GM12878 (cell line): ENCODE results near the gene MRPL21. TPM values are rescaled to one million over a fixed set of nuclear protein-coding genes. Genes with fewer than 3 reads are reported as not detected.

ENCODE experiments used
- ATAC-seq: fragments of 200-7000 bp; cut with Tn5 transposase; 3 replicates; pipeline ENCODE4 v1.9.1; 2020; ENCODE audit warnings: mild to moderate bottlenecking, moderate library complexity
- BruUV-seq: library from RNA; stranded (reverse); fragments of 400-500 nt; replicated peaks from 2 replicates; lab custom pipeline; 2021; lab: Mats Ljungman, UMichigan
- CTCF ChIA-PET: fragments of 300-600 bp; sonication (Branson Sonifier 250); formaldehyde crosslinking; extraction: SDS; loops from one replicate; lab custom pipeline; 2021; ENCODE audit warnings: inconsistent platforms; lab: Yijun Ruan, JAX
- POLR2A ChIA-PET: fragments of 350-600 bp; formaldehyde crosslinking; extraction: SDS; loops from one replicate; lab custom pipeline; 2021; ENCODE audit warnings: inconsistent platforms; lab: Charles Lee
- RAD21 ChIA-PET: fragments of 300-600 bp; sonication (Branson Sonifier 250); formaldehyde crosslinking; loops from one replicate; lab custom pipeline; 2023; ENCODE audit warnings: antibody characterized with exemption; ENCODE audit not compliant: unreplicated experiment; lab: Charles Lee
- SMC1A ChIA-PET: fragments of 300-600 bp; sonication (Branson Sonifier 250); formaldehyde crosslinking; loops from one replicate; lab custom pipeline; 2023; ENCODE audit not compliant: unreplicated experiment, uncharacterized antibody; lab: Charles Lee
- DNase-seq: peaks from one replicate; pipeline ENCODE4 v3.0.0-alpha.2; 2011; ENCODE audit warnings: low read depth, low spot score
- FAIRE-seq: peaks from 3 replicates; lab custom pipeline; 2011; peaks lifted over from hg19 to GRCh38; lab: Jason Lieb, UNC
- H2AFZ ChIP-seq: 2 replicates; pipeline ENCODE4 v1.6.0; 2011; ENCODE audit warnings: low read depth, low read length, control low read depth; ENCODE audit not compliant: control insufficient read depth
- H3K27ac ChIP-seq: 2 replicates; pipeline ENCODE4 v1.5.1; 2011; ENCODE audit warnings: control low read depth; ENCODE audit not compliant: control insufficient read depth, insufficient read depth
- H3K27me3 ChIP-seq, 2 experiments: replicated peaks in 1 of 2; 2 replicates each; pipeline versions ENCODE4 v1.6.0 to v1.6.1; 2011; ENCODE audit warnings: low read length in 1 of 2; ENCODE audit not compliant: control insufficient read depth in 2 of 2, insufficient read depth in 2 of 2
- H3K36me3 ChIP-seq, 2 experiments: 2 replicates each; pipeline ENCODE4 v1.5.1; 2011; ENCODE audit warnings: low read length in 1 of 2; ENCODE audit not compliant: control insufficient read depth in 2 of 2, insufficient read depth in 2 of 2
- H3K4me1 ChIP-seq: 2 replicates; pipeline ENCODE4 v1.6.1; 2011; ENCODE audit warnings: mild to moderate bottlenecking, low read length, moderate library complexity, mixed read lengths; ENCODE audit not compliant: control insufficient read depth, insufficient read depth
- H3K4me2 ChIP-seq: 2 replicates; pipeline ENCODE4 v1.6.0; 2011; ENCODE audit warnings: control low read depth; ENCODE audit not compliant: control insufficient read depth, insufficient read depth
- H3K4me3 ChIP-seq: fragments of 200-600 bp; sonication (generic); 2 replicates; pipeline ENCODE4 v1.5.1; 2016
- H3K79me2 ChIP-seq: 2 replicates; pipeline ENCODE4 v1.6.0; 2011; ENCODE audit warnings: low read length; ENCODE audit not compliant: control insufficient read depth, insufficient read depth
- H3K9ac ChIP-seq: 2 replicates; pipeline ENCODE4 v1.8.0; 2011; ENCODE audit warnings: low read length, control low read depth, mixed read lengths; ENCODE audit not compliant: control insufficient read depth, insufficient read depth
- H3K9me3 ChIP-seq: replicated peaks from 3 replicates; pipeline ENCODE4 v1.5.1; 2011; ENCODE audit warnings: mild to moderate bottlenecking, low read length; ENCODE audit not compliant: control insufficient read depth, insufficient read depth
- H4K20me1 ChIP-seq: 2 replicates; pipeline ENCODE4 v1.6.0; 2011; ENCODE audit not compliant: control insufficient read depth, insufficient read depth
- ATF3 ChIP-seq: IDR thresholded peaks from 2 replicates; pipeline ENCODE4 v1.6.1; 2011; ENCODE audit warnings: low read depth, mild to moderate bottlenecking, low read length, moderate library complexity, borderline replicate concordance; ENCODE audit errors: extremely low read depth
- BCL3 ChIP-seq: IDR thresholded peaks from 2 replicates; pipeline ENCODE4 v1.6.1; 2011; ENCODE audit warnings: borderline replicate concordance, low read depth, mild to moderate bottlenecking, moderate library complexity, low read length; ENCODE audit not compliant: insufficient read depth, poor library complexity, severe bottlenecking
- CHD1 ChIP-seq: IDR thresholded peaks from 2 replicates; pipeline ENCODE4 v1.6.1; 2012; ENCODE audit warnings: low read depth, low read length, improper control_type of control experiment
- E4F1 ChIP-seq: fragments of 450-650 bp; IDR thresholded peaks from 2 replicates; pipeline ENCODE4 v1.6.1; 2018; ENCODE audit warnings: borderline replicate concordance, mild to moderate bottlenecking; ENCODE audit not compliant: partially characterized antibody
- GABPA ChIP-seq: IDR thresholded peaks from 2 replicates; pipeline ENCODE4 v1.6.1; 2014; ENCODE audit warnings: antibody characterized with exemption, low read depth, mild to moderate bottlenecking, inconsistent platforms
- JUNB ChIP-seq: IDR thresholded peaks from 2 replicates; pipeline ENCODE4 v1.6.1; 2016; ENCODE audit warnings: antibody characterized with exemption, mild to moderate bottlenecking
- RAD21 ChIP-seq: IDR thresholded peaks from 2 replicates; pipeline ENCODE4 v1.6.1; 2011; ENCODE audit warnings: mild to moderate bottlenecking, low read depth, low read length, moderate library complexity; ENCODE audit not compliant: insufficient read depth
- RB1 ChIP-seq: fragments of 450-650 bp; formaldehyde crosslinking; IDR thresholded peaks from 2 replicates; pipeline ENCODE4 v1.6.1; 2017; ENCODE audit warnings: mild to moderate bottlenecking, borderline replicate concordance
- WRNIP1 ChIP-seq: IDR thresholded peaks from 2 replicates; pipeline ENCODE4 v1.6.1; 2011; ENCODE audit warnings: low read depth, low read length, improper control_type of control experiment, borderline replicate concordance
- ZNF207 ChIP-seq: fragments of 450-650 bp; IDR thresholded peaks from 2 replicates; pipeline ENCODE4 v1.6.1; 2014; ENCODE audit warnings: antibody characterized with exemption, mild to moderate bottlenecking, borderline replicate concordance
- WGBS: methylation state at CpG from one replicate; pipeline ENCODE4 v1.1.6; 2016; ENCODE audit warnings: low lambda C conversion rate; ENCODE audit not compliant: insufficient replicate concordance, insufficient coverage; ENCODE audit errors: missing lambda C conversion rate; 5-methylcytosine and 5-hydroxymethylcytosine counted together
- in situ Hi-C: fragments of 300-500 bp; cut with MboI; formaldehyde crosslinking; loops from 9 replicates; pipeline ENCODE4 v1.14.3; 2018; ENCODE audit warnings: mixed read lengths
- intact Hi-C: fragments of 100-400 bp; cut with micrococcal nuclease; formaldehyde crosslinking; loops from one replicate; pipeline ENCODE4 v1.14.2; 2022; ENCODE audit not compliant: unreplicated experiment
- polyA plus RNA-seq, 11 experiments: library from polyadenylated mRNA; depleted of rRNA in 4 of 11; unstranded in 6 of 11; stranded (reverse) in 5 of 11; fragments of >200 nt; fragmentation: Nextera tagmentation in 4 of 11; fragmentation: Illumina TruSeq in 1 of 11; extraction: Ambion mirVana in 4 of 11; extraction: Trizol in 1 of 11; gene quantifications; 1 replicate in 1 of 11; 2 replicates in 10 of 11; pipeline versions ENCODE4 v1.2.1 to v1.2.3, GENCODE V29; 2011 to 2016; ENCODE audit warnings: inconsistent platforms in 2 of 11, missing spikeins in 2 of 11, low read depth in 1 of 11
- total RNA-seq, 4 experiments: library from RNA; depleted of rRNA in 3 of 4; stranded (reverse); fragments of >200 nt in 3 of 4; fragmentation: Illumina TruSeq in 1 of 4; extraction: Trizol in 1 of 4; gene quantifications; 2 replicates each; pipeline versions ENCODE4 v1.2.1 to v1.2.3, GENCODE V29; 2013 to 2021
- TF ChIP-seq, protein P1 (sequence below): IDR thresholded peaks from 2 replicates; pipeline ENCODE4 v1.6.1; 2011; ENCODE audit warnings: borderline replicate concordance, low read depth, mild to moderate bottlenecking, moderate library complexity, mixed read lengths, low read length; ENCODE audit not compliant: insufficient read depth; ENCODE audit errors: extremely low read length

The MRPL21 gene
- total and polyA plus RNA-seq, 10 of the 15 experiments (the other 5 are each of a cell fraction or from before 2014, with no cell fraction given), result 86.6 to 283 (median 130) TPM

DNA sequence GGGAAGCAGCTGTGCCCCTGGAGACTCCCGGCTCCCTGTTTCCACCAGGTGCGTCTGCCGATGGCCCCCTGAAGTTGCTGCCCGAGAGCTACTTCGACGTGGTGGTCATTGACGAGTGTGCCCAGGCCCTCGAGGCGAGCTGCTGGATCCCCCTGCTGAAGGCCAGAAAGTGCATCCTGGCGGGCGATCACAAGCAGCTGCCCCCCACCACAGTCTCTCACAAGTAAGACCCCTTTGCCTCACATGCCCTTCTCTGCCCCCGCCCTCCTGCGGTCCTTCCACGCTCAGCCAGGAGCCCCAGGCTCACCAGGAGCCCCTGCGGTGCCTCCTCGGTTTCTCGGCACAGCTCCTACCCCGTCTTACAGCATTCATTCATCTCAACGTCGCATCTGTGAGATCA, 25.5 kb upstream of the MRPL21 start:
- in situ Hi-C loops, result no loop called here

More for the DNA sequence above, 25.5 kb upstream of the MRPL21 start:
- H3K79me2 ChIP-seq, result no peaks in the 10 kb centered on the region
- no peak overlapping the region for H3K4me3 ChIP-seq
- BruUV-seq, result no TSS peak
- ATAC-seq (no peak), FAIRE-seq (no peak), DNase-seq (no peak)
- ChIA-PET RAD21 (no interaction called here), CTCF (no interaction called here), POLR2A (interaction anchor here (1.1 kb wide), 1 partner anchor 26 kb away, joined by 4 read pairs; the partner anchor contains the start of genes IGHMBP2 and MRPL21), SMC1A (interaction anchor here (0.7 kb wide), 1 partner anchor 1693 kb away, joined by 3 read pairs; no protein-coding TSS in a partner anchor)
- intact Hi-C loops, result no loop called here
- H3K36me3 ChIP-seq, result peaks cover 13 to 20% of the 10 kb centered on the region in 2 experiments; a peak in 3 of 4 replicates
- H3K27me3 ChIP-seq, result no peaks in the 10 kb centered on the region
- H2AFZ ChIP-seq, result no peak overlapping the region
- WGBS, result 98% methylated on average over 20 of the region's 20 CpGs
- H3K9me3 ChIP-seq, result peaks cover 14% of the 10 kb centered on the region
- no peak overlapping the region for H3K27ac ChIP-seq
- H4K20me1 ChIP-seq, result no peaks in the 10 kb centered on the region
- no peak overlapping the region for H3K4me2 ChIP-seq
- H3K4me1 ChIP-seq, result peaks cover 11% of the 10 kb centered on the region
- TF ChIP-seq BCL3, result no peak
- TF ChIP-seq WRNIP1, result no peak
- TF ChIP-seq ZNF207, result no peak
- no peak for TF ChIP-seq ATF3
- no peak for TF ChIP-seq E4F1
- TF ChIP-seq RAD21, result no peak
- TF ChIP-seq, protein P1, sequence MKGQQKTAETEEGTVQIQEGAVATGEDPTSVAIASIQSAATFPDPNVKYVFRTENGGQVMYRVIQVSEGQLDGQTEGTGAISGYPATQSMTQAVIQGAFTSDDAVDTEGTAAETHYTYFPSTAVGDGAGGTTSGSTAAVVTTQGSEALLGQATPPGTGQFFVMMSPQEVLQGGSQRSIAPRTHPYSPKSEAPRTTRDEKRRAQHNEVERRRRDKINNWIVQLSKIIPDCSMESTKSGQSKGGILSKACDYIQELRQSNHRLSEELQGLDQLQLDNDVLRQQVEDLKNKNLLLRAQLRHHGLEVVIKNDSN, result no peak
- no peak for TF ChIP-seq RB1
- no peak for TF ChIP-seq GABPA
- TF ChIP-seq JUNB, result no peak
- TF ChIP-seq CHD1, result no peak
- H3K9ac ChIP-seq, result no peak overlapping the region
